Activated naive CD8-positive, alpha-beta T cell treated with anti-CD3 and anti-CD28 coated beads, Interleukin-2, amount 10 ng/mL, durations not matched to agents 7 days and 5 days (primary cell): ENCODE results near the gene PRR14L. TPM values are rescaled to one million over a fixed set of nuclear protein-coding genes. Genes with fewer than 3 reads are reported as not detected.
"Not testable (repeated sequence)": the region's sequence is repeated elsewhere in the genome, so short reads cannot be mapped to it uniquely, and the experiment has no call there.

ENCODE experiments used
- ATAC-seq: fragments of 150-1000 bp; cut with Tn5 transposase; one replicate; pipeline ENCODE4 v1.10.0; 2021; ENCODE audit warnings: low read depth, moderate library complexity
- POLR2A ChIA-PET: fragments of 350-600 bp; sonication (Branson Sonifier 250); formaldehyde crosslinking; loops from one replicate; lab custom pipeline; 2021; ENCODE audit warnings: antibody characterized with exemption; lab: Charles Lee
- DNase-seq: peaks from one replicate; pipeline ENCODE4 v3.0.0; 2021
- H3K27ac Mint-ChIP-seq: one replicate; pipeline ENCODE4 v1.8.0; 2022; ENCODE audit warnings: mild to moderate bottlenecking, mixed read lengths
- H3K27me3 Mint-ChIP-seq: one replicate; pipeline ENCODE4 v1.8.0; 2022; ENCODE audit warnings: mild to moderate bottlenecking, moderate library complexity, mixed read lengths
- H3K36me3 Mint-ChIP-seq: one replicate; pipeline ENCODE4 v1.8.0; 2021; ENCODE audit warnings: mild to moderate bottlenecking, mixed read lengths
- H3K4me1 Mint-ChIP-seq: one replicate; pipeline ENCODE4 v1.8.0; 2021; ENCODE audit warnings: mixed read lengths
- H3K4me3 Mint-ChIP-seq: one replicate; pipeline ENCODE4 v1.8.0; 2022; ENCODE audit warnings: mild to moderate bottlenecking, moderate library complexity, mixed read lengths
- H3K9me3 Mint-ChIP-seq: one replicate; pipeline ENCODE4 v1.8.0; 2021; ENCODE audit warnings: mixed read lengths
- total RNA-seq, 2 experiments: library from RNA; stranded (reverse); gene quantifications; one replicate each; pipeline ENCODE4 v1.2.3, GENCODE V29; 2021

Gene PRR14L
- total RNA-seq, 2 experiments from 2014 or later: 62.4 to 63.6 TPM

DNA sequence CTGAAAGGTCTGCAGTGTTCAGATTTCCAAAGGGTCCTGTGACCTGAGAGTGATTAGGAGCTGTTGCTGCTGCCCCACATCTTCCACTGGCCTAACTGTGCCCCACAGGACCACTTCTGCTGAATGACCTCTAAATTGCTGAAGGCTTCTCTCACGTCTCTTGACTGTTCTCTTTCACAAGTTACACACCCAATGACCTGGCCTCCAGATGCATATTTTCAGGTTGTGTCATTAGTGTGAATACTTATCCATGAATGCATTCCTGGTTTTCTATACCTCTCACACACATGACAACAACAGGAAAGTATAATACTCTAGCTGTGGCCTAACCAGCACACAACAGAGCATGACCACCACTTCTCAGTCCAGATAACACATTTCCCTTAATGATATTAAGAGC, 15.4 kb downstream of the PRR14L start:
- DNase-seq (no peak), ATAC-seq (no peak)
- POLR2A ChIA-PET: no interaction called here
- Mint-ChIP-seq H3K27ac (no peak overlapping the region), H3K4me1 (peaks cover 15% of the 10 kb centered on the region), H3K27me3 (no peaks in the 10 kb centered on the region), H3K4me3 (no peak overlapping the region), H3K36me3 (peaks cover 18% of the 10 kb centered on the region), H3K9me3 (no peaks in the 10 kb centered on the region)

GRCh38 chr22:31733580-31734079, 16.3 kb downstream of the PRR14L start:
- POLR2A ChIA-PET: no interaction called here
- Mint-ChIP-seq H3K4me1 (peaks cover 15% of the 10 kb centered on the region), H3K9me3 (no peaks in the 10 kb centered on the region), H3K36me3 (peaks cover 18% of the 10 kb centered on the region), H3K4me3 (no peak overlapping the region), H3K27me3 (no peaks in the 10 kb centered on the region), H3K27ac (no peak overlapping the region)
- DNase-seq (no peak), ATAC-seq (no peak)

DNA sequence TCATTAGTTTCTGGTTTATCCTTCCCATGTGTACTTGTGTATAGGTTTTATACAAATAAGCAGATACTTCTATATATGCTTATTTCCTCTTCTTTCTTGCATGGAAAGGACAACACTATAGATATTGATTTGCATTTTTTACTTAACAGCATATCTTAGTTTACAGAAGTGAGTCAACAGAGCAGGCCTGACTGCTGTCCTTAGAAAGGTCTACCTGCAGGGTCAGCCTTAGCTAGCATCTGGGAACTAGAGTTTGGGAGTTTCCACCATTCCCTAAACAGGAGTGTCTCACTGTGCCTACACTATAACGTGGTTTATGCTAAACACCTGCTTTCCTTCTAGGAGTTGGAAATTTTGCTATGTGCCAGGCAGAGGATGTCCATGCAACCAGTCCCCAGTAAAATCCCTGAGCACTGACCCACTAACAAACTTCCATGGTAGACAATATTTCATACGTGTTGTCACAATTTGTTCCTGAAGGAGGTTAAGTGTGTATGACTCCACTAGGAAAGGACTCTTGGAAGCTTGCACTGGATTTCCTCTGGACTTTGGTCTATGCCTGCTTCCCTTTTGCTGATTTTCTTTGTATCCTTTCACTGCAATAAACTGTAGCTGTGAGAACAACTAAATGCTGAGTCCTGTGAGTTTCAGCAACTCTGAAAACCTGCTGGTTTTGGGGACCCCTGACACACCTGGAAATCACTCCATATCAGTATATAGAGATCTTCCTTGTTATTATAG, 17.7 kb downstream of the PRR14L start:
- no peak overlapping the region for H3K4me3 Mint-ChIP-seq
- POLR2A ChIA-PET: no interaction called here
- ATAC-seq (no peak), DNase-seq (no peak)
- no peak overlapping the region for H3K27ac Mint-ChIP-seq
- no peaks in the 10 kb centered on the region for H3K9me3 Mint-ChIP-seq
- peaks cover 15% of the 10 kb centered on the region for H3K36me3 Mint-ChIP-seq
- no peaks in the 10 kb centered on the region for H3K27me3 Mint-ChIP-seq
- peaks cover 14% of the 10 kb centered on the region for H3K4me1 Mint-ChIP-seq

DNA sequence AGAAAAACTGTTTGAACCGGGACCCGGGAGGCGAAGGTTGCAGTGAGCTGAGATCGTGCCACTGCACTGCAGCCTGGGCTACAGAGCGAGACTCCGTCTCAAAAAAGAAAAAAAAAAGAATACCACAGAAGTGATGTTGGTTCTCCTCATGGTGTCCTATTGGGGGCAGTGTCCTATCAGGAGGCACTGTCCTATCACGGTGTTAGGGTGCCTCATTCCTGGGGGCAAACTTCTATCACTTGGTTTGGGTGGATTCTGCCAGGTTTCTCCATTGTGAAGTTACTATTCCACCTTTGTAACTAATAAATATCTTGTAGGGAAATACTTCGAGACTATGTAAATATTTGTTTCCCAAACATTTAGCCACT, 19.6 kb downstream of the PRR14L start:
- no peak overlapping the region for H3K27ac Mint-ChIP-seq

DNA sequence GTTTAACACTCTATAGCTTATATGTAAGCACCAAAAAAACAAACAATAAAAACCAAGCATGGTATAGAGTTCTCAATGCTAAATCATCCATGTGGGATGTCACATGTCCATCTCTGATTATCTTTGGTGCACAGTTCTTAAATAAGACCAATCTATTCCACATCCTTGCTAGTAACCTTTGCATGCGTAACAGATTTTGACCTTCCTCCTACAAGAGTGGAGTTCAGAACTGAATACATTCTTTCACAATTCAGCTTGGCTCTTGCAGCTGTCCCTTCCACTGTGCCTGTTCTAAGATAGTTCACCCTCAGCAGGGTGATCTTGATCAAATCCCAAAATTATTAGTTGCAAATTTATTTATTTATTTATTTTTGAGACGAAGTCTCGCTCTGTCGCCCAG, 21.1 kb downstream of the PRR14L start:
- POLR2A ChIA-PET: no interaction called here
- Mint-ChIP-seq H3K27ac (no peak overlapping the region), H3K9me3 (no peaks in the 10 kb centered on the region), H3K36me3 (peaks cover 8% of the 10 kb centered on the region), H3K4me3 (no peak overlapping the region), H3K4me1 (peaks cover 7% of the 10 kb centered on the region), H3K27me3 (no peaks in the 10 kb centered on the region)
- ATAC-seq: no peak
- no peak for DNase-seq

More for the DNA sequence above, 19.6 kb downstream of the PRR14L start:
- POLR2A ChIA-PET: interaction anchor here (1.2 kb wide), 1 partner anchor 46 kb away, joined by 3 read pairs; no protein-coding TSS in a partner anchor
- H3K36me3 Mint-ChIP-seq: peaks cover 15% of the 10 kb centered on the region
- H3K27me3 Mint-ChIP-seq: no peaks in the 10 kb centered on the region
- no peaks in the 10 kb centered on the region for H3K9me3 Mint-ChIP-seq
- DNase-seq (no peak), ATAC-seq (no peak)
- peaks cover 14% of the 10 kb centered on the region for H3K4me1 Mint-ChIP-seq
- no peak overlapping the region for H3K4me3 Mint-ChIP-seq

DNA sequence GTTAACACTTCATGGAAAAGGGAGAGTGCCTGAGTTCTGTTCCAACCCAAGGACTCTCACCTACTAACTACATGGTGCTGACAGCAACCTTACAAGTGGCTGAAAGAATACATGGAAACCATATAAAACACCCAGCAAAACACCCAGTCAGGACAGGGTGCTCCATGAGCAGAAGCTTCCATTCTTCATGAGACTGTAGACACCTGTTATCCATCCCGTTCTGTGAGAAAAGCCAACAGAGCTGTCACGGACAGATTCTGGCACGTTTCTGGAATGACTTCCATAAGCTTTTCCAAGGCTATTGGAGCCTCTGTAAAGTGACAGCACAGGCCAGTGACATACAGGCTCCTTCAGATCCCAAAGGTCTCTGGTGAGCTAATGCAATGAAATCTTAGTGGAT, 23.2 kb downstream of the PRR14L start:
- Mint-ChIP-seq H3K36me3 (peaks cover 10% of the 10 kb centered on the region), H3K27me3 (no peaks in the 10 kb centered on the region), H3K27ac (no peak overlapping the region), H3K4me3 (no peak overlapping the region), H3K4me1 (peaks cover 1% of the 10 kb centered on the region), H3K9me3 (no peaks in the 10 kb centered on the region)
- POLR2A ChIA-PET: no interaction called here
- ATAC-seq (no peak), DNase-seq (no peak)

DNA sequence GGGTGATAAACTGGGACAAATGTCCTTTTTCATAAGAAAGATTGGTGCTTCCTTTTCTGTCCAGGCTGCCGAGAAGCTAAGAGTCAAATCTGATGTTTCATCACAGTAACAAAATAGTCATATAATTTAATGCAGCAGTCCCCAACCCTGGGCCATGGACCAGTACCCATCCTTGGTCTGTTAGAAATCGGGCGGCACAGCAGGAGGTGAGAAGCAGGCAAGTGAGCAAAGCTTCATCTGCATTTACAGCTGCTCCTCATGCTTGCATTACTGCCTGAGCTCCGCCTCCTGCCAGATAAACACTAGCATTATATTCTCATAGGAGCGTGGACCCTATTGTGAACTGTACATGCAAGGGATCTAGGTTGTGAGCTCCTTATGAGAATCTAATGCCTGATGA, 26.2 kb downstream of the PRR14L start:
- Mint-ChIP-seq H3K36me3 (peaks cover 10% of the 10 kb centered on the region), H3K9me3 (no peaks in the 10 kb centered on the region), H3K27ac (no peak overlapping the region), H3K27me3 (no peaks in the 10 kb centered on the region), H3K4me1 (peaks cover 1% of the 10 kb centered on the region), H3K4me3 (no peak overlapping the region)
- POLR2A ChIA-PET: no interaction called here
- no peak for DNase-seq
- no peak for ATAC-seq

GRCh38 chr22:31719850-31720471, 30.0 kb downstream of the PRR14L start:
- DNase-seq (no peak), ATAC-seq (no peak)
- Mint-ChIP-seq H3K27me3 (no peaks in the 10 kb centered on the region), H3K27ac (no peak overlapping the region), H3K4me1 (no peaks in the 10 kb centered on the region), H3K4me3 (no peak overlapping the region), H3K9me3 (no peaks in the 10 kb centered on the region), H3K36me3 (peaks cover 20% of the 10 kb centered on the region)
- POLR2A ChIA-PET: no interaction called here

- no peaks in the 10 kb centered on the region for H3K4me1 Mint-ChIP-seq
Observed at GRCh38 chr22:31715147-31715778, 34.7 kb downstream of the PRR14L start.

DNA sequence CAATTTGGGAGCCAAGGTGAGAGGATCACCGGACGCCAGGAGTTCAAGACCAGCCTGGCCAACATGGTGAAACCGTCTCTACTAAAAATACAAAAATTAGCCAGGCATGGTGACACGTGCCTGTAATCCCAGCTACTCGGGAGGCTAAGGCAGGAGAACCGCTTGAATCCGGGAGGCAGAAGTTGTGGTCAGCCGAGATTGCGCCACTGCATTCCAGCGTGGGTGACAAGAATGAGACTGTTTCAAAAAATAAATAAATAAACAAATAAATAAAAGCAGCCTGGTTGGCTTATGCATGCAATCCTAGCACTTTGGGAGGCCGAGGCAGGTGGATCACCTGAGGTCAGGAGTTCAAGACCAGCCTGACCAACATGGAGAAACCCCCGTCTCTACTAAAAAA, 38.7 kb downstream of the PRR14L start:
- DNase-seq, ATAC-seq, H3K27me3 Mint-ChIP-seq, H3K4me3 Mint-ChIP-seq, H3K9me3 Mint-ChIP-seq, H3K27ac Mint-ChIP-seq, H3K4me1 Mint-ChIP-seq, POLR2A ChIA-PET: not testable (repeated sequence)
- H3K36me3 Mint-ChIP-seq: peaks cover 28% of the 10 kb centered on the region

More at GRCh38 chr22:31715147-31715778, 34.7 kb downstream of the PRR14L start:
- Mint-ChIP-seq H3K36me3 (peaks cover 30% of the 10 kb centered on the region), H3K27me3 (no peaks in the 10 kb centered on the region), H3K27ac (no peak overlapping the region), H3K4me3 (no peak overlapping the region), H3K9me3 (no peaks in the 10 kb centered on the region)
- ATAC-seq: no peak
- POLR2A ChIA-PET: no interaction called here
- no peak for DNase-seq

DNA sequence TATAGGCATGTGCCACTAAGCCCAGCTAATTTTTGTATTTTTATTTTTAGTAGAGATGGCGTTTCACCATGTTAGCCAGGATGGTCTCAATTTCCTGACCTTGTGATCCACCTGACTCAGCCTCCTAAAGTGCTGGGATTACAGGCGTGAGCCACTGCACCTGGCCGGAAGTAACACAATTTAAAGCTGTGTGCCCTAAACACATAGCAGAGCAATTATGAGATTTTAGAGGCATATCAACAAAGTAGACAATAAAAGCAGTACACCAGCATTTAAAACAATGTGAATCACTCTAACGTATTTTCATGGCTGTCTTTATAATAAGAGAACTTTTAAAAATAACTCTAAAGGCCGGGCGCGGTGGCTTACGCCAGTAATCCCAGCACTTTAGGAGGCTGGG, 42.4 kb downstream of the PRR14L start:
- H3K27ac Mint-ChIP-seq: no peak overlapping the region
- ATAC-seq: no peak
- POLR2A ChIA-PET: interaction anchor here (0.6 kb wide), 2 partner anchors 10 to 125 kb away, joined by 4 read pairs; no protein-coding TSS in a partner anchor

DNA sequence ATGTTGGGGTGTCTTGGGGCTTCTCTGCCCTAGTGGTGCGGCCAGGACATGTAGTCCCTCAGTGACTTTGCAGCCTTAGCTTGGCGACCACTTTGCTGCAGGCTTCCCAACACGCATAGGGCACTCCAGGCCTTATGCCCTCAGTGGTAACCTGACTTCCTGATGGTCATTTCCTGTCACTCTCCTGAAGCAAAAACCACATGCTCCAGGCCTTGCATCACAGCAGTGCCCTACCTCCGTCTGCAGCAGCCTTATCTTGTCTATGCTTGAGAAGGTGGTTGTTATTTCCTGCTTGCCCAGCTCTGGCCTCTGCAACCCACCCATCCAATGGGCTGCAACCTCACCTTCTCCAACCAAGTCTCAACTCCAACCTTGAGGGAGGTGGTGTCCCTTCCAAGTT, 54.5 kb downstream of the PRR14L start:
- POLR2A ChIA-PET: interaction anchor here (1.0 to 1.1 kb wide), 2 partner anchors 8 to 19 kb away, joined by 3 to 4 read pairs; no protein-coding TSS in a partner anchor
- H3K27ac Mint-ChIP-seq: peak overlapping the region; percentile 58
- H3K27me3 Mint-ChIP-seq: no peaks in the 10 kb centered on the region
- peaks cover 35% of the 10 kb centered on the region for H3K36me3 Mint-ChIP-seq
- DNase-seq (no peak), ATAC-seq (peak; percentile 43)
- peaks cover 28% of the 10 kb centered on the region for H3K4me1 Mint-ChIP-seq
- H3K9me3 Mint-ChIP-seq: no peaks in the 10 kb centered on the region
- no peak overlapping the region for H3K4me3 Mint-ChIP-seq

More for the DNA sequence above, 42.4 kb downstream of the PRR14L start:
- H3K36me3 Mint-ChIP-seq: peaks cover 28% of the 10 kb centered on the region
- no peaks in the 10 kb centered on the region for H3K9me3 Mint-ChIP-seq
- H3K4me1 Mint-ChIP-seq: no peaks in the 10 kb centered on the region
- H3K27me3 Mint-ChIP-seq: no peaks in the 10 kb centered on the region
- no peak for DNase-seq
- no peak overlapping the region for H3K4me3 Mint-ChIP-seq

- H3K27me3 Mint-ChIP-seq, ATAC-seq, H3K27ac Mint-ChIP-seq, DNase-seq, H3K9me3 Mint-ChIP-seq, POLR2A ChIA-PET, H3K4me3 Mint-ChIP-seq: not testable (repeated sequence)
- H3K4me1 Mint-ChIP-seq: peaks cover 28% of the 10 kb centered on the region
- peaks cover 37% of the 10 kb centered on the region for H3K36me3 Mint-ChIP-seq
Observed at GRCh38 chr22:31694046-31694445, 55.9 kb downstream of the PRR14L start.
